ENCODE data around the gene COA5. TPM values are rescaled to one million over a fixed set of nuclear protein-coding genes. Genes with fewer than 3 reads are reported as not detected.

Gene COA5
- total RNA-seq, 6 experiments from 2014 or later = 12.5 to 16.9 (median 15.7) TPM

DNA sequence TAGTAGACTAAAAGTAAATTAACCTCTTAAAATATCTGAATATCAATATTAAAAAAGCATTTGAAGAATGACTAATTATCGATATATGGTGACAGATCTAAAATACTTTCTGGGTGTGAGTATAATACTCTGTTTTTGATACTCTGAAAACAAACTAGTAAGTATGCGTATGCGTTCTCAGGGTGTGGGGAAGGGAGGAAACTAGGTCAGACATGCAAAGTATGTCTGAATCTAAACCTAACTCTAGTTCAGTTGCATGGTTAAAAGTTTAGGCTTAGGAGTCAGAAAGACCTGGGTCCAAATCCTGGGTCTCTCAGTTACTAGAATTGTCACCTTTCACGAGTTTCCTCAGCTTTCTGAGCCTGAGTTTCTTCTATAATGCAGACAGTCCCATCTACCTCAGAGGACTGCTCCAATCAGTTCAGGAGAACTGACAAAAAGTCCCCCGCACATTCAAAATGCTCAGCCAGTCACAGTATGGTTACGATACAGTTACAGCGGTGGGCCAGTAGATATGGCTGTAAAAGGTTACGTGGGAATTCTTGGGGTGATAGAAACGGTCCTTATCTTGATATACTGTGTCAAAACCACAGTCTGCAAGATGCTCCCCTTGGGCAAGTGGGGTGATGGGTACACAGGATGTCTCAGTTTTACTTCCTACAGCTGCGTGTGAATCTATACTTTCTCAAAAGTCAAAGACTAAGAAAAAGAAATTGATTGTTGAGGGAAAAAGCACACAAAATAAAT, 29.3 kb upstream of the COA5 start:
- Mint-ChIP-seq H3K27me3 (ENCODE audit: insufficient read depth) (peaks cover 22% of the 10 kb centered on the region), H3K9me3 (no peaks in the 10 kb centered on the region), H3K4me1 (ENCODE audit: low read depth) (peaks cover 9% of the 10 kb centered on the region; the same call in 1 of the 2 replicates), H3K4me3 (no peak overlapping the region), H3K36me3 (ENCODE audit: low read depth) (no peaks in the 10 kb centered on the region), H3K27ac (no peak overlapping the region)
- TF ChIP-seq CTCF (IDR thresholded peaks at IDR 0.05) = no peak
- DNase-seq = no peak

DNA sequence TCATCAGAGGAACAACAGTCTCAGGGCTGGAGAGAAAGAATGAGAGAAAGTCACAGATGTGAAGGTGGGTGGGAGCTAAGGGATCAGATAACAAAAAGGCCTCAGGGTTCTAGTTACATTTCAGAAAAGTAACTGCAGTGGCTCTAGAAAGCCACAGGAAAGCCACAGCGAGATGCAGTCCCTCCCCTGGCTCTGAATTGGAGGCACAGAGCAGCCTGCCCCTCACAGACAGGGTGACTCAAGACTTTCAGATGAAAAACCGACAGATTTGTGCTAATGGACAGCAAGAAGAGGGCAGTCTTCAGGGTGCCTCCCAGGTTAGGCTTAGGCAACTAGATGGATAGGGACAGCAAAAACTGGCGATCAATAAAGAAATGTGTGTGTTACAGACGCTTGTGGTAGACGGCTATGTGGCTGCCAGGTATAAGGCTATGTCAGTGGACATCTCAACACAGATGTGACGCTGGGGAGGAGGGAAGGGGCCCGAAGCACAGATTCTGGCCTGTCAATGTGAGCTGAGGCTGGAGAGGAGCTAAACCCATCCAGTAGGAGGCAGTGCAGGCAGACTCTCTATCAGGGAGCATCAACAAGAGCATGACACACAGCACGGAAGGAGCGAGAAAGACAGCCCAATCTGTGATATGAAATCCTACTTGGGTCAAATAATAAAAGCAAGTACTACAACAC, 26.2 kb upstream of the COA5 start:
- Mint-ChIP-seq H3K27ac (no peak overlapping the region), H3K27me3 (ENCODE audit: insufficient read depth) (peaks cover 30% of the 10 kb centered on the region), H3K36me3 (ENCODE audit: low read depth) (no peaks in the 10 kb centered on the region), H3K4me1 (ENCODE audit: low read depth) (peaks cover 9% of the 10 kb centered on the region; the same call in 1 of the 2 replicates), H3K4me3 (no peak overlapping the region), H3K9me3 (no peaks in the 10 kb centered on the region)
- TF ChIP-seq CTCF (IDR thresholded peaks at IDR 0.05) = peak; percentile 61
- no peak for DNase-seq

DNA sequence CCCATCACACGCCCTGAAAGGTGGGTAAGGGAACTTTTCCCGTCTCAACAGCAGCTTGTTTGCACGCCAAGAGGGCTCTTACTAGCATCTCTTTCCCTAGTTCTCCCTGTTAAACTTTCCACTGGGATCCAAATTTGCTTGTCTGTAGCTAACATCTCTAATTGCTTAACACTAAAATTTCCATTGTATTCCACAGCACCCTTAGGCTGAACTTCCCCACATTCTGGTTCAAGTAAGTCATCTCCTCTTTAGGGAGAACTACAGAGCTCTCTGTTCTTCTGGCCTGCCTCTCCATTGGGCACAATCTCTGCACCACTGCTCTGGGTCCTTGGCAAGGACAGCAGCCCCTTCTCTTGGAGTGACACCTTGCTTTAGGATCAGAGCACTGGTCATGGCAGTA, 24.0 kb upstream of the COA5 start:
- H3K36me3 Mint-ChIP-seq (ENCODE audit: low read depth) = peaks cover 8% of the 10 kb centered on the region; the same call in 1 of the 2 replicates
- peaks cover 9% of the 10 kb centered on the region; the same call in 1 of the 2 replicates for H3K4me1 Mint-ChIP-seq (ENCODE audit: low read depth)
- H3K9me3 Mint-ChIP-seq = peaks cover 9% of the 10 kb centered on the region
- peaks cover 25% of the 10 kb centered on the region for H3K27me3 Mint-ChIP-seq (ENCODE audit: insufficient read depth)
- H3K27ac Mint-ChIP-seq = no peak overlapping the region
- H3K4me3 Mint-ChIP-seq = no peak overlapping the region
- TF ChIP-seq CTCF (IDR thresholded peaks at IDR 0.05) = no peak
- DNase-seq = no peak

- DNase-seq = no peak
- no peaks in the 10 kb centered on the region for H3K27me3 Mint-ChIP-seq (ENCODE audit: insufficient read depth)
- no peak overlapping the region for H3K4me3 Mint-ChIP-seq
- H3K36me3 Mint-ChIP-seq (ENCODE audit: low read depth) = peaks cover 8% of the 10 kb centered on the region; the same call in 1 of the 2 replicates
- peaks cover 9% of the 10 kb centered on the region for H3K9me3 Mint-ChIP-seq
- H3K4me1 Mint-ChIP-seq (ENCODE audit: low read depth) = no peaks in the 10 kb centered on the region
- no peak overlapping the region for H3K27ac Mint-ChIP-seq
- no peak for TF ChIP-seq CTCF (IDR thresholded peaks at IDR 0.05)
Measured at GRCh38 chr2:98623657-98624056, 15.3 kb upstream of the COA5 start.

- TF ChIP-seq CTCF (IDR thresholded peaks at IDR 0.05) = no peak
- DNase-seq = no peak
- H3K27ac Mint-ChIP-seq = no peak overlapping the region
- H3K4me3 Mint-ChIP-seq = no peak overlapping the region
- no peaks in the 10 kb centered on the region for H3K9me3 Mint-ChIP-seq
- H3K4me1 Mint-ChIP-seq (ENCODE audit: low read depth) = no peaks in the 10 kb centered on the region
- H3K27me3 Mint-ChIP-seq (ENCODE audit: insufficient read depth) = no peaks in the 10 kb centered on the region
- H3K36me3 Mint-ChIP-seq (ENCODE audit: low read depth) = peaks cover 33% of the 10 kb centered on the region
Measured at GRCh38 chr2:98617149-98617548, 8.8 kb upstream of the COA5 start.
